Neural progenitor cell (in vitro differentiated cells): ENCODE results near the gene TPP1. TPM values are rescaled to one million over a fixed set of nuclear protein-coding genes. Genes with fewer than 3 reads are reported as not detected.

Experiments used
- DNase-seq: peaks from one replicate; pipeline ENCODE4 v3.0.0-alpha.2; 2016; ENCODE audit warnings: low spot score
- H2AFZ ChIP-seq: fragments of 200-600 bp; sonication (generic); replicated peaks from 2 replicates; pipeline ENCODE4 v1.6.1; 2016; ENCODE audit warnings: antibody characterized with exemption
- H3F3A ChIP-seq: fragments of 200-600 bp; sonication (generic); 2 replicates; pipeline ENCODE4 v1.6.1; 2016; ENCODE audit warnings: antibody characterized with exemption, low read depth
- H3K27ac ChIP-seq: fragments of 200-600 bp; sonication (generic); 2 replicates; pipeline ENCODE4 v1.5.1; 2016; ENCODE audit warnings: mild to moderate bottlenecking
- H3K27me3 ChIP-seq: fragments of 200-600 bp; sonication (generic); 2 replicates; pipeline ENCODE4 v1.6.1; 2016; ENCODE audit warnings: mild to moderate bottlenecking, moderate library complexity
- H3K36me3 ChIP-seq: fragments of 200-600 bp; sonication (generic); 2 replicates; pipeline ENCODE4 v1.5.1; 2016
- H3K4me1 ChIP-seq: fragments of 200-600 bp; sonication (generic); 2 replicates; pipeline ENCODE4 v1.6.1; 2016; ENCODE audit warnings: mixed run types
- H3K4me2 ChIP-seq: fragments of 200-600 bp; sonication (generic); 2 replicates; pipeline ENCODE4 v1.6.1; 2016
- H3K4me3 ChIP-seq: fragments of 200-600 bp; sonication (generic); 2 replicates; pipeline ENCODE4 v1.5.1; 2016
- H3K79me2 ChIP-seq: fragments of 200-600 bp; sonication (generic); 2 replicates; pipeline ENCODE4 v1.6.1; 2016; ENCODE audit warnings: low read depth
- H3K9ac ChIP-seq: fragments of 200-600 bp; sonication (generic); 2 replicates; pipeline ENCODE4 v1.6.1; 2016
- H3K9me3 ChIP-seq: fragments of 200-600 bp; sonication (generic); 2 replicates; pipeline ENCODE4 v1.5.1; 2016; ENCODE audit warnings: low read depth
- H4K20me1 ChIP-seq: fragments of 200-600 bp; sonication (generic); 2 replicates; pipeline ENCODE4 v1.6.1; 2016; ENCODE audit warnings: low read depth
- H3K27ac Mint-ChIP-seq: 3 replicates; pipeline ENCODE4 v1.8.0; 2021; ENCODE audit warnings: mixed read lengths
- H3K27me3 Mint-ChIP-seq: 2 replicates; pipeline ENCODE4 v1.8.0; 2022; ENCODE audit warnings: low read depth, mild to moderate bottlenecking, inconsistent platforms, moderate library complexity, mixed read lengths; ENCODE audit not compliant: insufficient read depth
- H3K36me3 Mint-ChIP-seq: 3 replicates; pipeline ENCODE4 v1.8.0; 2021; ENCODE audit warnings: mixed read lengths
- H3K4me1 Mint-ChIP-seq: 3 replicates; pipeline ENCODE4 v1.8.0; 2021; ENCODE audit warnings: mixed read lengths
- H3K4me3 Mint-ChIP-seq: 3 replicates; pipeline ENCODE4 v1.8.0; 2021; ENCODE audit warnings: mild to moderate bottlenecking, moderate library complexity, mixed read lengths
- H3K9me3 Mint-ChIP-seq: 3 replicates; pipeline ENCODE4 v1.8.0; 2020; ENCODE audit warnings: mixed read lengths
- EZH2 ChIP-seq: fragments of 200-600 bp; sonication (generic); IDR thresholded peaks from 2 replicates; pipeline ENCODE4 v1.6.1; 2017; ENCODE audit warnings: antibody characterized with exemption, mild to moderate bottlenecking, moderate library complexity
- EZH2phosphoT487 ChIP-seq: fragments of 200-600 bp; sonication (generic); IDR thresholded peaks from 2 replicates; pipeline ENCODE4 v1.6.1; 2017; ENCODE audit warnings: antibody characterized with exemption
- total RNA-seq: library from RNA; depleted of rRNA; stranded (reverse); fragments of >200 nt; gene quantifications from 2 replicates; pipeline ENCODE4 v1.2.3, GENCODE V29; 2015; ENCODE audit warnings: low replicate concordance
- TF ChIP-seq, protein P1 (sequence below): fragments of 200-600 bp; sonication (generic); IDR thresholded peaks from 2 replicates; pipeline ENCODE4 v1.5.1; 2017; ENCODE audit warnings: antibody characterized with exemption, mild to moderate bottlenecking

TPP1 gene
- total RNA-seq, 1 donor from 2014 or later = 9.9 TPM

DNA sequence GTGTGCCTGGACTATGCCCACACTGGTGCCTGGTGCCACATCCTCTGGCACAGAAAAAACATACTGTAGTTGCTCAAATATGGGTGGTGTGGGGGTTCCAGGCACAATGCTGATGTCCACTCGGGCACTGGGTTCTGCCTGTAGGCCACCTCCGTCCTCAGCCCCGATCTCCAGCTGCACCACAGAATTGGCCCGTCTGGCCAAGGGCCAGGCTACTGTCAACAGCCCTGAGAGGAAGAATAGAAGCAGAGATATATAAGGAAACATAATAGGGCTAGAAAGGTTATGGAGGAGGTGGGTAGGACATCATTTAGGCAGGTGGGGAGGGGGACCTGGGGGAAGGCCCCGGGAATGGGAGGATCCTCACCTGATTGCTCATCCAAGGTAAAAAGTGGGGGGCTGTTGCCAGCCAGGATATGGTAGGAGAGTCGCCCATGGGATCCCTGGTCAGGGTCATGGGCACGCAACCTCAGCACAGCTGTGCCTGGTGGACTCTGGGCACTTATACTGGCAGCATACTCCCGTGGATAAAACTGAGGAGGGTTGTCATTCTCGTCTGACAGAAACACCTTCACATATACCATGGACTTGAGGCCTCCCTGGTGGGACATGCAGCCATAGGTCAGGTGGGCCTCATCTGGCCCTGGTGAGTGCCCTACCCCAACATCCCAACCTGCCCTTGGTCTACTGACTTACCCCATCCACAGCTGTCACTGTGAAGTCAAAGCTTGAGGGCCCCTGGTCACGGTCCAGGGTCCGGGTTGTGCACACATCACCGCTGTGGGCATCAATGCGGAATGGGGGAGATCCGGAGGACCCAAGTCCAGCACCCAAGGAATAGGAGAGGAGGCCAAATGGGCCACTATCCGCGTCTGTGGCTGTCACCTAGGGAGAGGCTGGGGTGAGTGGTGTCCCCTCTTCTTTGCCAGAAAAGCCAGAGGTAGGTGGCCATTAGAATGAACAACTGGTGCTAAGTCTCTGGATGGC, 14.5 kb upstream of the TPP1 start:
- no peaks in the 10 kb centered on the region for H3K36me3 ChIP-seq

DNA sequence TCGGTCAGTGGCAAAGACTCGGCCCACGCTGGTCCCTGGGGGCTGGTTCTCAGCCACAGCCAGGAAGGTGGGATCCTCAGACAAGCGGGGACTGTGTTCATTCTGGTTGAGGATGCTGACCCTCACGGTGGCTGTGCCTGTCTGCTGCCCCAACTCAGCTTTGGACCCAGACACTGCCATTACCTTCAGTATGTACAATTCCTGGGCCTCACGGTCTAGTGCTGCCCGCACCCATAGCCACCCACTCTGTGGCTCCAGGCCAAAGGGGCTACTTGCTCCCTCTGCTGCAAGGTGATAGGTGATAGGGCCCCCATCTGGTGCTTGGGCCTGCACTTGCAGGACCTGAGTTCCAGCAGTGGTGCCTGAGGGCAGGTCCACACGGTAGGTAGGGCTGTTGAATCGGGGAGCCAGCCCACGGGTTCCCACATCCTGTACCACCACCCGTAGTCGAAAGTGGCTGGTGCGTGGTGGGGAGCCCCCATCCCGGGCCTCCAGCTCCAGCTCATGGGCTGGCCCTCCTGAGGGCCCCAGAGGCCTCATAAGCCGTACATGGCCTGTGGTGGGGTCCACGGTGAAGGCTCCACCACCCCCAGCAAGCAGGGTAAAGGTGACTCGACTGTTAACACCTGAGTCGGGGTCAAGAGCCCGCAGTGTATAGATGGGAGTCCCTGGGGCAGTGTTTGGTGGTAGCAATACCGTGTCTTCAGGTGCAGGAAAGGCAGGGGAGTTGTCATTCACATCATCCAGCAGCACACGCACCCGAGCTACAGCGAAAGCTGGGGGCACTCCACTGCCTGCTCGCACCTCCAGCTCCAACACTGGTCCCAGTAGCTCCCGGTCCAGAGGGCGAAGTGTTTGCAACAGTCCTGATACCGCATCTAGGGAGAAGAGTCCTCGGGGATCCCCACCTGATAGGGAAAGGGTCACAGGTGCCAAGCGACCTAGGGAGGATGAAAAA, 13.2 kb upstream of the TPP1 start:
- Histone ChIP-seq H3K27ac (no peak overlapping the region), H4K20me1 (peaks cover 4% of the 10 kb centered on the region), H3K9me3 (no peaks in the 10 kb centered on the region), H3K9ac (no peak overlapping the region), H3K27me3 (peaks cover 40% of the 10 kb centered on the region), H3K79me2 (no peaks in the 10 kb centered on the region), H3F3A (peaks cover 9% of the 10 kb centered on the region), H3K4me2 (no peak overlapping the region), H2AFZ (no peak overlapping the region), H3K36me3 (no peaks in the 10 kb centered on the region), H3K4me3 (no peak overlapping the region), H3K4me1 (peaks cover 3% of the 10 kb centered on the region)
- DNase-seq = no peak
- H3K9me3 Mint-ChIP-seq = no peaks in the 10 kb centered on the region
- H3K27ac Mint-ChIP-seq = no peak overlapping the region
- TF ChIP-seq EZH2 (no peak), EZH2phosphoT487 (no peak)
- TF ChIP-seq, protein P1, sequence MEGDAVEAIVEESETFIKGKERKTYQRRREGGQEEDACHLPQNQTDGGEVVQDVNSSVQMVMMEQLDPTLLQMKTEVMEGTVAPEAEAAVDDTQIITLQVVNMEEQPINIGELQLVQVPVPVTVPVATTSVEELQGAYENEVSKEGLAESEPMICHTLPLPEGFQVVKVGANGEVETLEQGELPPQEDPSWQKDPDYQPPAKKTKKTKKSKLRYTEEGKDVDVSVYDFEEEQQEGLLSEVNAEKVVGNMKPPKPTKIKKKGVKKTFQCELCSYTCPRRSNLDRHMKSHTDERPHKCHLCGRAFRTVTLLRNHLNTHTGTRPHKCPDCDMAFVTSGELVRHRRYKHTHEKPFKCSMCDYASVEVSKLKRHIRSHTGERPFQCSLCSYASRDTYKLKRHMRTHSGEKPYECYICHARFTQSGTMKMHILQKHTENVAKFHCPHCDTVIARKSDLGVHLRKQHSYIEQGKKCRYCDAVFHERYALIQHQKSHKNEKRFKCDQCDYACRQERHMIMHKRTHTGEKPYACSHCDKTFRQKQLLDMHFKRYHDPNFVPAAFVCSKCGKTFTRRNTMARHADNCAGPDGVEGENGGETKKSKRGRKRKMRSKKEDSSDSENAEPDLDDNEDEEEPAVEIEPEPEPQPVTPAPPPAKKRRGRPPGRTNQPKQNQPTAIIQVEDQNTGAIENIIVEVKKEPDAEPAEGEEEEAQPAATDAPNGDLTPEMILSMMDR = no peak
- no peaks in the 10 kb centered on the region for H3K4me1 Mint-ChIP-seq
- H3K36me3 Mint-ChIP-seq = peaks cover 25% of the 10 kb centered on the region
- no peak overlapping the region for H3K4me3 Mint-ChIP-seq
- peaks cover 7% of the 10 kb centered on the region for H3K27me3 Mint-ChIP-seq

More for the DNA sequence above, 14.5 kb upstream of the TPP1 start:
- peaks cover 4% of the 10 kb centered on the region for H4K20me1 ChIP-seq
- Mint-ChIP-seq H3K9me3 (no peaks in the 10 kb centered on the region), H3K36me3 (peaks cover 22% of the 10 kb centered on the region), H3K4me1 (no peaks in the 10 kb centered on the region), H3K27ac (no peak overlapping the region), H3K27me3 (peaks cover 7% of the 10 kb centered on the region), H3K4me3 (no peak overlapping the region)
- peaks cover 9% of the 10 kb centered on the region for H3F3A ChIP-seq
- peaks cover 38% of the 10 kb centered on the region for H3K27me3 ChIP-seq
- no peak overlapping the region for H3K4me3 ChIP-seq
- H2AFZ ChIP-seq = no peak overlapping the region
- H3K4me2 ChIP-seq = no peak overlapping the region
- H3K9ac ChIP-seq = no peak overlapping the region
- H3K9me3 ChIP-seq = no peaks in the 10 kb centered on the region
- TF ChIP-seq EZH2phosphoT487 (no peak), EZH2 (no peak)
- TF ChIP-seq, protein P1 = no peak
- no peak for DNase-seq
- no peak overlapping the region for H3K27ac ChIP-seq
- no peaks in the 10 kb centered on the region for H3K79me2 ChIP-seq
- peaks cover 3% of the 10 kb centered on the region for H3K4me1 ChIP-seq

DNA sequence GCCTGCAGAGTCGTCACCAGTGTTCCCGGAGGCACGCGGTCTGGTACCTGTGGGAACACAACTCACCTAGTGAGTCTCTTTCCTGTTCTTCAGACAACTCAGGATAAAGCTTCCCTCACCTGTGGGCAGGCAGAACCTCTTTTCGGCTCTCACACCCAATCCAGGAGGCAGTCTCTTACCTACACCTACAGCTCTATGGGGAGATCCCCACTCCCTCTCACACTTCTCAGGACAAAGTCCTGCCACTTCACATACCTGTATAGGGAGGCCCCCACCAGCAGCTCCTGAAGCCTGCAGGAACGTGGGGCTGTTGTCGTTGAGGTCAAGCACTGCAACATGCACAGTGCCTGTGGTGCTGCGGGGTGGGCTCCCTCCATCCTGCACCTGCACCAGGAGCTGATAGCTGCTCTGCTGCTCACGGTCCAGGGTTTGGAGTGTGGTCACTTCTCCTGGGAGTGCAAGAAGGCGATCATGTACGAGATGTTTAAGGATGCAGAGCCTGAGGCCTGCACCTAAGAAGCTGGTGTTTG, 12.2 kb upstream of the TPP1 start:
- Histone ChIP-seq H3K27ac (no peak overlapping the region), H3F3A (peaks cover 9% of the 10 kb centered on the region), H2AFZ (no peak overlapping the region), H3K4me3 (no peak overlapping the region), H3K79me2 (no peaks in the 10 kb centered on the region), H3K27me3 (peaks cover 40% of the 10 kb centered on the region), H3K4me2 (no peak overlapping the region), H3K9me3 (no peaks in the 10 kb centered on the region), H4K20me1 (peaks cover 4% of the 10 kb centered on the region), H3K9ac (no peak overlapping the region), H3K36me3 (no peaks in the 10 kb centered on the region), H3K4me1 (peaks cover 3% of the 10 kb centered on the region)
- Mint-ChIP-seq H3K9me3 (no peaks in the 10 kb centered on the region), H3K4me3 (no peak overlapping the region), H3K27ac (no peak overlapping the region), H3K4me1 (no peaks in the 10 kb centered on the region), H3K36me3 (peaks cover 31% of the 10 kb centered on the region), H3K27me3 (peaks cover 7% of the 10 kb centered on the region)
- TF ChIP-seq, protein P1 = no peak
- TF ChIP-seq EZH2phosphoT487 = no peak
- TF ChIP-seq EZH2 = no peak
- no peak for DNase-seq
